Aorta (tissue), 5 donors: ENCODE results near the gene TRMT44. TPM values are rescaled to one million over a fixed set of nuclear protein-coding genes. Genes with fewer than 3 reads are reported as not detected.
"Not testable (repeated sequence)": the region's sequence is repeated elsewhere in the genome, so short reads cannot be mapped to it uniquely, and the experiment has no call there.

ENCODE experiments used
- ATAC-seq: fragments of 200-7000 bp; cut with Tn5 transposase; one replicate; pipeline ENCODE4 v1.9.1; 2022; ENCODE audit warnings: moderate library complexity; ENCODE audit not compliant: low FRiP score
- DNase-seq, 2 donors: peaks; one replicate each; pipeline ENCODE4 v3.0.0-alpha.2; 2020
- H3K27ac ChIP-seq, 2 donors: one replicate each; pipeline ENCODE4 v1.5.1; 2013; ENCODE audit warnings: low read length in 2 of 2, mild to moderate bottlenecking in 2 of 2, moderate library complexity in 2 of 2, control low read depth in 1 of 2, inconsistent platforms in 1 of 2, low read depth in 1 of 2
- H3K27me3 ChIP-seq, 2 donors: one replicate each; pipeline ENCODE4 v1.6.1; 2013; ENCODE audit warnings: control low read depth in 1 of 2, low read length in 1 of 2, mild to moderate bottlenecking in 1 of 2, moderate library complexity in 1 of 2; ENCODE audit not compliant: insufficient read depth in 2 of 2, control insufficient read depth in 1 of 2
- H3K36me3 ChIP-seq, 2 donors: one replicate each; pipeline ENCODE4 v1.6.1; 2013; ENCODE audit warnings: control low read depth in 1 of 2, low read length in 1 of 2, mild to moderate bottlenecking in 1 of 2; ENCODE audit not compliant: insufficient read depth in 2 of 2, control insufficient read depth in 1 of 2
- H3K4me1 ChIP-seq, 2 donors: one replicate each; pipeline ENCODE4 v1.6.1; 2013; ENCODE audit warnings: low read length in 2 of 2, control low read depth in 1 of 2, mild to moderate bottlenecking in 1 of 2, moderate library complexity in 1 of 2; ENCODE audit not compliant: insufficient read depth in 2 of 2, control insufficient read depth in 1 of 2
- H3K4me3 ChIP-seq, 2 donors: one replicate each; pipeline ENCODE4 v1.5.1; 2013; ENCODE audit warnings: low read length in 2 of 2, control low read depth in 1 of 2, mild to moderate bottlenecking in 1 of 2
- H3K9me3 ChIP-seq: one replicate; pipeline ENCODE4 v1.6.1; 2013; ENCODE audit warnings: mild to moderate bottlenecking, low read length; ENCODE audit not compliant: control insufficient read depth
- WGBS, 2 donors: extraction: QIAGEN DNeasy Blood & Tissue Kit; methylation state at CpG; one replicate each; pipeline ENCODE4 v1.1.7; 2013; 5-methylcytosine and 5-hydroxymethylcytosine counted together
- intact Hi-C, 2 donors: fragments of 100-400 bp; cut with DNase I; formaldehyde crosslinking; loops; one replicate each; pipeline versions ENCODE4 v1.14.2 to v1.15.0; 2022
- polyA plus RNA-seq, 2 donors: library from polyadenylated mRNA; stranded (reverse); fragments of 200-250 nt; gene quantifications; one replicate each; pipeline ENCODE4 v1.2.3, GENCODE V29; 2013
- total RNA-seq, 2 donors: library from RNA; stranded (reverse); fragmentation: NEBNext Ultra II Directional; extraction: Animal tissue kit (Norgen Biotek cat#: 25700); gene quantifications; one replicate each; pipeline ENCODE4 v1.2.1, GENCODE V29; 2021
- donor health status: healthy with polysubstance abuse.
- donor health status: Bipolar disorder and iron deficiency.
- donor health status: DM: no; HTN: no; CAD: no.
- donor health status: DM: no; HTN: no; CAD: no.
- donor health status: DM: yes; HTN: yes; CAD: no.

Gene TRMT44
- total and polyA plus RNA-seq, 4 donors: 6.1 to 23.1 (median 14.2) TPM

DNA sequence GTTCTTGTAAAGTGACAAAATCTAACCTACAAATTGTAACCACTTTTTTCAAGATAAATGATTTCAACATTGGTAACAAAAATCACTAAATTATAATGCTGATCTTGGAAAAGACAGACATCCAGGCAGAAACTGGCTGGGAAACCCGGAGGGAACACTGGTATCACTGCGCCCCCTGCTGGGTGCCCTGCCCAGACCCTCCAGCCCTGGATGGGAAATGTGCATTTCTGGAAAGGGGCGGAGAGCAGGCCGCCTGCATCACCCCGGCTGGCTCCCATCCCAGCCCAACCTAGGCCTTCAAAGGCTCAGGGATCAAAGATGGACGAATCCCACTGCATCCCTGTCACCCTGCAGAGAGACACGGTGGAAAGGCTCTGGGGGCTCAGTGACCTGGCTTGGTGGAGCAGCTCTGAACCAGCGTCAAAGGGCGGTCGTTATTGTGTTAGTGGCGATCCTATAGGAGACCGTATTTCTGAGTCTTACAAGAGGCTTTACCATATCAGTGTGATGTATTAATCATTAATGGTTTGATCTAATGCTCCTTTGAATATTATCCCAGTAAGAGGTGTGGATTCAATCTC, 37.3 kb upstream of the TRMT44 start:
- no peaks in the 10 kb centered on the region for H3K27me3 ChIP-seq
- H3K9me3 ChIP-seq: no peaks in the 10 kb centered on the region
- peak; percentile 90 for ATAC-seq
- peaks cover 0 to 2% of the 10 kb centered on the region in 2 donors for H3K36me3 ChIP-seq
- H3K27ac ChIP-seq: no peak overlapping the region
- no peaks in the 10 kb centered on the region for H3K4me1 ChIP-seq
- intact Hi-C loops: loop anchor here (1.0 to 5.0 kb wide), 4 partner anchors 128 to 226 kb away; no protein-coding TSS in a partner anchor
- DNase-seq: peak; percentile 91 to 96
- H3K4me3 ChIP-seq: no peak overlapping the region
- 51 to 52% methylated on average over 12 of the region's 12 CpGs for WGBS, 2 donors

DNA sequence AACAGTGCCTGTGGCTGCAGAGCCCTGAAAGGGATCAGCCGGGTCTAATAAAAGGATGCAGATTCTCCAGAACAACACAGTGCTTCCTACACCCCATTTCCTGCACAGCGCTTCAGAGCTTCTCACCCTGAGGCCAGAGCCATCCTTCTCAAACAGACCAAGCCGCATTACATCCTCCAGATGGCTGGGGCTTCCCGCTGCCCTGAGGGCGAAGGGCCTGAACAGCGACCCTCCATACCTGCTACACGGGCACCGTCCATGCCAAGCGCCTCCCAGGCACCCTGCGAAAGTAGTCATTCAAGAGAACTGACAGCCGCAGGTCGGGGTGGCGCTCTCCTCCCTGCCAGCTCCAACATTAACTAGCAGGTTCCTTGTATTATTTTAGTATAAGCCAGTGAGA, 36.6 kb upstream of the TRMT44 start:
- Histone ChIP-seq H3K27ac (no peak overlapping the region), H3K4me1 (no peaks in the 10 kb centered on the region), H3K27me3 (no peaks in the 10 kb centered on the region), H3K4me3 (no peak overlapping the region), H3K36me3 (peaks cover 0 to 2% of the 10 kb centered on the region in 2 donors), H3K9me3 (no peaks in the 10 kb centered on the region)
- DNase-seq (peak in 1 of 2 donors; percentile 66), ATAC-seq (no peak)
- 92 to 94% methylated on average over 13 of the region's 13 CpGs for WGBS, 2 donors
- intact Hi-C loops: loop anchor here (1.0 to 5.0 kb wide), 4 partner anchors 129 to 227 kb away; no protein-coding TSS in a partner anchor

DNA sequence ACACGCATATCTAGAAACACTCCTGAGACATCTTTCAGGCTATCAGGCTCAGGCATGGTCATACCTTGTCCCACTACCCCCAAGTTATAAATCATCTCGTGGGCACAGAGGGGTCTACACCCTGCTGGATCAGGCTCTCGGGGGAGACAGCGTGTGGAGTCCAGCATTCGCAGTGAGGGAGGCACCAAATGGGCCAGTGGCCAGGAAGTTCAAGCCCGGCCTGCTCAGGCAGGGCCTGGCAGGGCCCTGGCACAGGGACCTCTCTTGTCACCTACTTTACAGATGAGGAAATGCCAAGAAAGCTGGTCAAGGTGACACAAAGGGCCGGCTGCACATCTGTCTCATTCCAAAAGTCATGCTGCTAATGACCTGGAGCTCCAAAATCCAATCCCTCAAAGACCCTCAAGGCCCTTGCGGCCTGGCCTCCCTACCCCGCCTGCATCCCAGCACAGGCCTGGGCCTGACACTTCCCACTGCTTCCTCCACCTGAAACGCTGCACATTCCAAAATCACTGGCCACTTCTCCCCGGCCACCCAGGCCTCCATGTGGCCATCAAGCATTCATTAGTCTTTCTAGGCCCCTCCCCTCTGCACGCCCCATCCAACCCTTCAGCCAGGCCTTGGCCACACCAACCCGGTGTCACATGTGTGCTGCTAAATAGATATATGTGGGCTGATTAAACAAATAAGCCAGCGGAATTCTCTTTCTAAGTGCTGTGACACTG, 35.6 kb upstream of the TRMT44 start:
- no peak for ATAC-seq
- no peak overlapping the region for H3K27ac ChIP-seq
- DNase-seq: peak in 1 of 2 donors; percentile 44

DNA sequence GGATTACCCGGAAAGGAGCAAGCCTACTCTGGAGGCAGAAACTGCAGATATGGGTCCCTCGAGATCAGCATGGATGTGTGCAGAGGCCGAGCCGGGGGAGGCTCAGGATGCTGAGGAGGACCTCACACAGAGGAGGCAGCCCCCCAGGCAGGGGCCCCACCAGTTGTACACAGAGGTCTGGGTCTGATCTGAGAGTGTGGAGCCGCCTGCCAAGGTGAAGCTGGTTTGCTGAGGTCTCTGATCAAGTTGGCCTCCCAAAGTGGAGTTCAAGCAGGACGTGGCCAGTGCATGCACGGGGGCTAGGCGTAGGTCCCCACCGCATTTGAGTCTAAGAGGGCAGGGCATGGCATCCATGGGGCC, 35.1 kb upstream of the TRMT44 start:
- intact Hi-C loops: no loop called here
- DNase-seq (peak in 1 of 2 donors; percentile 72), ATAC-seq (no peak)
- WGBS, 2 donors: 86 to 93% methylated on average over 9 of the region's 9 CpGs
- Histone ChIP-seq H3K27me3 (no peaks in the 10 kb centered on the region), H3K4me1 (no peaks in the 10 kb centered on the region), H3K4me3 (no peak overlapping the region), H3K27ac (no peak overlapping the region), H3K36me3 (no peaks in the 10 kb centered on the region), H3K9me3 (no peaks in the 10 kb centered on the region)

More for the DNA sequence above, 35.6 kb upstream of the TRMT44 start:
- H3K27me3 ChIP-seq: no peaks in the 10 kb centered on the region
- intact Hi-C loops: loop anchor here in 1 of 2 donors (5.0 kb wide), 1 partner anchor 228 kb away; no protein-coding TSS in a partner anchor
- WGBS, 2 donors: 69 to 70% methylated on average over 14 of the region's 14 CpGs
- H3K36me3 ChIP-seq: no peaks in the 10 kb centered on the region
- H3K4me1 ChIP-seq: no peaks in the 10 kb centered on the region
- H3K9me3 ChIP-seq: no peaks in the 10 kb centered on the region
- no peak overlapping the region for H3K4me3 ChIP-seq

DNA sequence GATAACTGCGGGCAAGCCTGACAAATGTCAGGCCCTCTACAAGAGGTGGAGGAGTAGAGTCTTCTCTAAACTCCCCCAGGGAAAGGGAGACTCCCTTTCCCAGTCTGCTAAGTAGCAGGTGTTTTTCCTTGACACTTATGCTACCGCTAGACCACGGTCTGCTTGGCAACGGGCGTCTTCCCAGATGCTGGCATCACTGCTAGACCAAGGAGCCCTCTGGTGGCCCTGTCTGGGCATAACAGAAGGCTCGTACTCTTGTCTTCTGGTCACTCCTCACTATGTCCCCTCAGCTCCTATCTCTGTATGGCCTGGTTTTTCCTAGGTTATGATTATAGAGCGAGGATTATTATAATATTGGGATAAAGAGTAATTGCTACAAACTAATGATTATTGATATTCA, 33.7 kb upstream of the TRMT44 start:
- H3K27me3 ChIP-seq, H3K4me3 ChIP-seq, ATAC-seq, H3K36me3 ChIP-seq, H3K27ac ChIP-seq, H3K9me3 ChIP-seq, H3K4me1 ChIP-seq, intact Hi-C loops: not testable (repeated sequence)
- peak in 1 of 2 donors; percentile 82 for DNase-seq
- WGBS, 2 donors: 56 to 57% methylated on average over 7 of the region's 7 CpGs

DNA sequence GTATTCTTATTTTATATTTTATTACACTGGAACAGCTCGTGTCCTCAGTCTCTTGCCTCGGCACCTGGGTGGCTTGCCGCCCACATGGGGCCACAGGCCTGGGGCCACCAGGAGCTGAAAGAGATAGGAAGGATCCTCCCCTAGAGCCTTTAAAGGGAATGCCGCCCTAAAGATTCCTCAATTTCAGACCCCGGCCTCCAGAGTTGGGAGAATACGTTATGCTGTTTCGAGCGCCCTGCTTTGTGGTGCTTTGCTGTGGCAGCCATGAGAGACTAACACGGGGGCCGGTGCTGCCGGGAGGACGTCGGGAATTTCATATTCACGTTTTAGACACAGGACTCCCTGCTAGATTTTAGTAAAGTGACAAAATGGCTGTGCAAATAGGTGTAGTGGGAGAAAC, 33.3 kb upstream of the TRMT44 start:
- DNase-seq: peak in 1 of 2 donors; percentile 72
- no peaks in the 10 kb centered on the region for H3K27me3 ChIP-seq
- no peaks in the 10 kb centered on the region for H3K4me1 ChIP-seq
- ATAC-seq: no peak
- no peak overlapping the region for H3K4me3 ChIP-seq
- no peak overlapping the region for H3K27ac ChIP-seq
- 97% methylated on average over 14 of the region's 14 CpGs for WGBS, 2 donors
- no peaks in the 10 kb centered on the region for H3K36me3 ChIP-seq
- intact Hi-C loops: no loop called here
- no peaks in the 10 kb centered on the region for H3K9me3 ChIP-seq

- no peak for ATAC-seq
- no peak overlapping the region for H3K27ac ChIP-seq
- WGBS, 2 donors: 94% methylated on average over 9 of the region's 9 CpGs
Measured at GRCh38 chr4:8407756-8408155, 32.8 kb upstream of the TRMT44 start.

GRCh38 chr4:8409264-8410065, 31.1 kb upstream of the TRMT44 start:
- intact Hi-C loops: no loop called here
- H3K27ac ChIP-seq: no peak overlapping the region
- WGBS, 2 donors: 82 to 84% methylated on average over 16 to 17 of the region's 17 CpGs

More at GRCh38 chr4:8407756-8408155, 32.8 kb upstream of the TRMT44 start:
- Histone ChIP-seq H3K27me3 (no peaks in the 10 kb centered on the region), H3K36me3 (no peaks in the 10 kb centered on the region), H3K9me3 (no peaks in the 10 kb centered on the region), H3K4me1 (no peaks in the 10 kb centered on the region), H3K4me3 (no peak overlapping the region)
- peak in 1 of 2 donors; percentile 73 for DNase-seq
- intact Hi-C loops: no loop called here

More at GRCh38 chr4:8409264-8410065, 31.1 kb upstream of the TRMT44 start:
- Histone ChIP-seq H3K4me3 (no peak overlapping the region), H3K4me1 (no peaks in the 10 kb centered on the region), H3K27me3 (no peaks in the 10 kb centered on the region), H3K9me3 (no peaks in the 10 kb centered on the region), H3K36me3 (peaks cover 0 to 5% of the 10 kb centered on the region in 2 donors)
- ATAC-seq (peak; percentile 83), DNase-seq (peak; percentile 74 to 75)
